Measurements from ENCODE around the gene FLOT2.

FLOT2 gene

GRCh38 chr17:28929787-28930186 lies 32.3 kb upstream of the FLOT2 start:
- Histone ChIP-seq H3K79me2 (ENCODE audit: control insufficient read depth, insufficient read depth, low read length, poor library complexity) (peaks cover 1% of the 10 kb centered on the region), H3K4me2 (ENCODE audit: low read length) (no peak overlapping the region), H3K27ac (ENCODE audit: low read depth, low read length) (no peak overlapping the region), H3K18ac (ENCODE audit: low read length) (no peak overlapping the region), H2AK5ac (ENCODE audit: low read length) (no peak overlapping the region), H2AFZ (ENCODE audit: insufficient read depth, low read length, poor library complexity) (no peak overlapping the region), H3K23ac (ENCODE audit: low read length) (no peak overlapping the region), H2BK120ac (ENCODE audit: insufficient read depth, low read length, poor library complexity) (no peak overlapping the region), H3K79me1 (ENCODE audit: low read length) (no peaks in the 10 kb centered on the region), H4K12ac (ENCODE audit: low read depth, low read length) (no peak overlapping the region), H3K4me1 (ENCODE audit: control insufficient read depth in 1 of 2, insufficient read depth in 2 of 2, low read length in 2 of 2) (peaks cover 7 to 12% of the 10 kb centered on the region in 2 experiments), H3K4me3 (ENCODE audit: low read depth, low read length) (no peak overlapping the region), H3K36me3 (ENCODE audit: control insufficient read depth in 1 of 2, insufficient read depth in 2 of 2, low read length in 2 of 2) (peaks cover 2 to 4% of the 10 kb centered on the region in 2 experiments), H3K9me3 (ENCODE audit: insufficient read depth, low read depth, low read length) (no peaks in the 10 kb centered on the region), H4K8ac (ENCODE audit: low read depth, low read length) (no peak overlapping the region), H2BK12ac (ENCODE audit: low read length) (no peak overlapping the region), H3K4ac (ENCODE audit: low read depth, low read length) (peak overlapping the region; percentile 33), H2BK5ac (ENCODE audit: low read depth, low read length, poor library complexity) (no peak overlapping the region), H3K27me3 (ENCODE audit: insufficient read depth, low read length) (no peaks in the 10 kb centered on the region), H3K14ac (ENCODE audit: low read length) (no peak overlapping the region), H3K9ac (ENCODE audit: low read length) (no peak overlapping the region), H4K91ac (ENCODE audit: low read depth, low read length) (no peak overlapping the region)
- no CpG with 5 or more reads among the region's 2 CpGs for WGBS (ENCODE audit: extremely low coverage, insufficient coverage, insufficient read length)
- DNase-seq = no peak

GRCh38 chr17:28928061-28928460 lies 30.5 kb upstream of the FLOT2 start:
- H3K4ac ChIP-seq (ENCODE audit: low read depth, low read length) = no peak overlapping the region
- no peak overlapping the region for H3K23ac ChIP-seq (ENCODE audit: low read length)
- WGBS (ENCODE audit: extremely low coverage, insufficient coverage, insufficient read length) = no CpG with 5 or more reads among the region's 2 CpGs

GRCh38 chr17:28926786-28927185 lies 29.3 kb upstream of the FLOT2 start:
- Histone ChIP-seq H2AFZ (ENCODE audit: insufficient read depth, low read length, poor library complexity) (no peak overlapping the region), H3K23ac (ENCODE audit: low read length) (no peak overlapping the region), H3K27me3 (ENCODE audit: insufficient read depth, low read length) (no peaks in the 10 kb centered on the region), H2BK120ac (ENCODE audit: insufficient read depth, low read length, poor library complexity) (no peak overlapping the region), H3K9ac (ENCODE audit: low read length) (no peak overlapping the region), H2BK5ac (ENCODE audit: low read depth, low read length, poor library complexity) (no peak overlapping the region), H3K79me1 (ENCODE audit: low read length) (no peaks in the 10 kb centered on the region), H3K18ac (ENCODE audit: low read length) (no peak overlapping the region), H3K14ac (ENCODE audit: low read length) (no peak overlapping the region), H3K79me2 (ENCODE audit: control insufficient read depth, insufficient read depth, low read length, poor library complexity) (no peaks in the 10 kb centered on the region), H4K12ac (ENCODE audit: low read depth, low read length) (no peak overlapping the region), H3K9me3 (ENCODE audit: insufficient read depth, low read depth, low read length) (no peaks in the 10 kb centered on the region), H4K91ac (ENCODE audit: low read depth, low read length) (no peak overlapping the region), H2BK12ac (ENCODE audit: low read length) (no peak overlapping the region), H3K4me3 (ENCODE audit: low read depth, low read length) (no peak overlapping the region), H3K4ac (ENCODE audit: low read depth, low read length) (no peak overlapping the region), H3K4me2 (ENCODE audit: low read length) (no peak overlapping the region), H3K4me1 (ENCODE audit: control insufficient read depth in 1 of 2, insufficient read depth in 2 of 2, low read length in 2 of 2) (peaks cover 7 to 12% of the 10 kb centered on the region in 2 experiments), H4K8ac (ENCODE audit: low read depth, low read length) (no peak overlapping the region), H3K27ac (ENCODE audit: low read depth, low read length) (peak overlapping the region; percentile 40), H3K36me3 (ENCODE audit: control insufficient read depth in 1 of 2, insufficient read depth in 2 of 2, low read length in 2 of 2) (peaks cover 12 to 16% of the 10 kb centered on the region in 2 experiments), H2AK5ac (ENCODE audit: low read length) (no peak overlapping the region)
- DNase-seq = peak in 1 of 2 donors; percentile 33
- WGBS (ENCODE audit: extremely low coverage, insufficient coverage, insufficient read length) = no CpG with 5 or more reads among the region's 4 CpGs

More at GRCh38 chr17:28928061-28928460, 30.5 kb upstream of the FLOT2 start:
- Histone ChIP-seq H3K27me3 (ENCODE audit: insufficient read depth, low read length) (no peaks in the 10 kb centered on the region), H4K8ac (ENCODE audit: low read depth, low read length) (no peak overlapping the region), H2AK5ac (ENCODE audit: low read length) (no peak overlapping the region), H3K4me2 (ENCODE audit: low read length) (no peak overlapping the region), H2BK5ac (ENCODE audit: low read depth, low read length, poor library complexity) (no peak overlapping the region), H2BK12ac (ENCODE audit: low read length) (no peak overlapping the region), H3K14ac (ENCODE audit: low read length) (no peak overlapping the region), H3K79me2 (ENCODE audit: control insufficient read depth, insufficient read depth, low read length, poor library complexity) (no peaks in the 10 kb centered on the region), H3K4me1 (ENCODE audit: control insufficient read depth in 1 of 2, insufficient read depth in 2 of 2, low read length in 2 of 2) (peaks cover 7 to 12% of the 10 kb centered on the region in 2 experiments), H3K79me1 (ENCODE audit: low read length) (no peaks in the 10 kb centered on the region), H3K27ac (ENCODE audit: low read depth, low read length) (no peak overlapping the region), H3K9me3 (ENCODE audit: insufficient read depth, low read depth, low read length) (no peaks in the 10 kb centered on the region), H3K36me3 (ENCODE audit: control insufficient read depth in 1 of 2, insufficient read depth in 2 of 2, low read length in 2 of 2) (peaks cover 9 to 10% of the 10 kb centered on the region in 2 experiments), H3K4me3 (ENCODE audit: low read depth, low read length) (no peak overlapping the region), H3K18ac (ENCODE audit: low read length) (no peak overlapping the region), H2AFZ (ENCODE audit: insufficient read depth, low read length, poor library complexity) (no peak overlapping the region), H4K91ac (ENCODE audit: low read depth, low read length) (no peak overlapping the region), H2BK120ac (ENCODE audit: insufficient read depth, low read length, poor library complexity) (no peak overlapping the region), H3K9ac (ENCODE audit: low read length) (no peak overlapping the region), H4K12ac (ENCODE audit: low read depth, low read length) (no peak overlapping the region)
- DNase-seq = peak; percentile 43 to 65

- H2AK5ac ChIP-seq (ENCODE audit: low read length) = no peak overlapping the region
- no peak for DNase-seq
- no peak overlapping the region for H2BK5ac ChIP-seq (ENCODE audit: low read depth, low read length, poor library complexity)
- peaks cover 12 to 19% of the 10 kb centered on the region in 2 experiments for H3K36me3 ChIP-seq (ENCODE audit: control insufficient read depth in 1 of 2, insufficient read depth in 2 of 2, low read length in 2 of 2)
- no peaks in the 10 kb centered on the region for H3K79me1 ChIP-seq (ENCODE audit: low read length)
- no peaks in the 10 kb centered on the region for H3K79me2 ChIP-seq (ENCODE audit: control insufficient read depth, insufficient read depth, low read length, poor library complexity)
- no peaks in the 10 kb centered on the region for H3K27me3 ChIP-seq (ENCODE audit: insufficient read depth, low read length)
- H2BK120ac ChIP-seq (ENCODE audit: insufficient read depth, low read length, poor library complexity) = no peak overlapping the region
- no peak overlapping the region for H2BK12ac ChIP-seq (ENCODE audit: low read length)
- H4K12ac ChIP-seq (ENCODE audit: low read depth, low read length) = no peak overlapping the region
- no peak overlapping the region for H4K91ac ChIP-seq (ENCODE audit: low read depth, low read length)
- no peak overlapping the region for H3K4ac ChIP-seq (ENCODE audit: low read depth, low read length)
- WGBS (ENCODE audit: extremely low coverage, insufficient coverage, insufficient read length) = no CpG with 5 or more reads among the region's 2 CpGs
- no peak overlapping the region for H4K8ac ChIP-seq (ENCODE audit: low read depth, low read length)
- H3K18ac ChIP-seq (ENCODE audit: low read length) = no peak overlapping the region
- no peak overlapping the region for H3K14ac ChIP-seq (ENCODE audit: low read length)
- H3K9ac ChIP-seq (ENCODE audit: low read length) = no peak overlapping the region
- H3K4me2 ChIP-seq (ENCODE audit: low read length) = no peak overlapping the region
- no peak overlapping the region for H3K23ac ChIP-seq (ENCODE audit: low read length)
- no peak overlapping the region for H3K4me3 ChIP-seq (ENCODE audit: low read depth, low read length)
- no peaks in the 10 kb centered on the region for H3K9me3 ChIP-seq (ENCODE audit: insufficient read depth, low read depth, low read length)
- peaks cover 7 to 12% of the 10 kb centered on the region in 2 experiments for H3K4me1 ChIP-seq (ENCODE audit: control insufficient read depth in 1 of 2, insufficient read depth in 2 of 2, low read length in 2 of 2)
- peak overlapping the region; percentile 40 for H3K27ac ChIP-seq (ENCODE audit: low read depth, low read length)
- no peak overlapping the region for H2AFZ ChIP-seq (ENCODE audit: insufficient read depth, low read length, poor library complexity)
Measured at GRCh38 chr17:28926366-28926765, 28.8 kb upstream of the FLOT2 start.
